ENCODE data around the gene EGLN2.
"Not testable (repeated sequence)": the region's sequence is repeated elsewhere in the genome, so short reads cannot be mapped to it uniquely, and the experiment has no call there.

Gene EGLN2

GRCh38 chr19:40801426-40802299 lies 2.7 kb downstream of the EGLN2 start:
- no peak for DNase-seq (ENCODE audit: low read depth in 3 of 3)

- DNase-seq (ENCODE audit: low read depth in 3 of 3): no peak
Observed at GRCh38 chr19:40802300-40803169, 3.5 kb downstream of the EGLN2 start.

- no peak for DNase-seq (ENCODE audit: low read depth in 3 of 3)
Observed at GRCh38 chr19:40803170-40803856, 4.3 kb downstream of the EGLN2 start.

GRCh38 chr19:40803857-40804782 lies 5.1 kb downstream of the EGLN2 start:
- DNase-seq (ENCODE audit: low read depth in 3 of 3): no peak

- no peak for DNase-seq (ENCODE audit: low read depth in 3 of 3)
Observed at GRCh38 chr19:40804783-40805242, 5.8 kb downstream of the EGLN2 start.

GRCh38 chr19:40805258-40805868 lies 6.4 kb downstream of the EGLN2 start:
- no peak for DNase-seq (ENCODE audit: low read depth in 3 of 3)

- peak; percentile 59 to 81 (median 70) for DNase-seq (ENCODE audit: low read depth in 3 of 3)
Observed at GRCh38 chr19:40806423-40807146, 7.6 kb downstream of the EGLN2 start.

GRCh38 chr19:40807147-40808020 lies 8.4 kb downstream of the EGLN2 start:
- DNase-seq (ENCODE audit: low read depth in 3 of 3): no peak

GRCh38 chr19:40808021-40808325 lies 9.0 kb downstream of the EGLN2 start:
- no peak for DNase-seq (ENCODE audit: low read depth in 3 of 3)

GRCh38 chr19:40808497-40808896 lies 9.5 kb downstream of the EGLN2 start:
- DNase-seq (ENCODE audit: low read depth in 3 of 3): no peak

- DNase-seq (ENCODE audit: low read depth in 3 of 3): no peak
Observed at GRCh38 chr19:40809358-40810086, 10.5 kb downstream of the EGLN2 start.

- DNase-seq (ENCODE audit: low read depth in 3 of 3): no peak
Observed at GRCh38 chr19:40810160-40810559, 11.2 kb downstream of the EGLN2 start.

GRCh38 chr19:40810649-40811408 lies 11.8 kb downstream of the EGLN2 start:
- DNase-seq (ENCODE audit: low read depth in 3 of 3): not testable (repeated sequence)

- DNase-seq (ENCODE audit: low read depth in 3 of 3): no peak
Observed at GRCh38 chr19:40811478-40812341, 12.7 kb downstream of the EGLN2 start.

- not testable (repeated sequence) for DNase-seq (ENCODE audit: low read depth in 3 of 3)
Observed at GRCh38 chr19:40812571-40812970, 13.6 kb downstream of the EGLN2 start.

- DNase-seq (ENCODE audit: low read depth in 3 of 3): no peak
Observed at GRCh38 chr19:40813182-40813581, 14.2 kb downstream of the EGLN2 start.

GRCh38 chr19:40815223-40815622 lies 16.2 kb downstream of the EGLN2 start:
- DNase-seq (ENCODE audit: low read depth in 3 of 3): no peak
